HepG2 (cell line): Measurements from ENCODE around the gene NSMCE1. TPM values are rescaled to one million over a fixed set of nuclear protein-coding genes. Genes with fewer than 3 reads are reported as not detected.

Source experiments
- DDIT3 ChIP-seq: sonication (generic); formaldehyde crosslinking; IDR thresholded peaks from 2 replicates; pipeline ENCODE4 v1.4.0; 2020; ENCODE audit warnings: mild to moderate bottlenecking, missing genetic modification reagents
- GZF1 ChIP-seq: sonication (generic); formaldehyde crosslinking; IDR thresholded peaks from 2 replicates; pipeline ENCODE4 v1.5.1; 2020; ENCODE audit warnings: mild to moderate bottlenecking, missing genetic modification reagents
- HMG20B ChIP-seq: conservative IDR thresholded peaks from 2 replicates; pipeline ENCODE4 v1.6.1; 2016; ENCODE audit warnings: missing genetic modification reagents, missing compliant biosample characterization
- KAT2B ChIP-seq: fragments of 150-350 bp; IDR thresholded peaks from 2 replicates; pipeline ENCODE4 v1.6.1; 2014; ENCODE audit warnings: low read depth, low read length, borderline replicate concordance
- MAF1 ChIP-seq: sonication (generic); formaldehyde crosslinking; IDR thresholded peaks from 2 replicates; pipeline ENCODE4 v1.5.0; 2020; ENCODE audit warnings: missing genetic modification reagents, borderline replicate concordance
- MAFF ChIP-seq: IDR thresholded peaks from 2 replicates; pipeline ENCODE4 v1.6.1; 2011; ENCODE audit warnings: low read depth, low read length, improper control_type of control experiment
- MEIS1 ChIP-seq: sonication (generic); formaldehyde crosslinking; IDR thresholded peaks from 2 replicates; pipeline ENCODE4 v1.9.0; 2021; ENCODE audit warnings: mild to moderate bottlenecking, missing genetic modification reagents, moderate library complexity, borderline replicate concordance
- MTF1 ChIP-seq: sonication (generic); formaldehyde crosslinking; IDR thresholded peaks from 2 replicates; pipeline ENCODE4 v1.5.0; 2020; ENCODE audit warnings: missing genetic modification reagents
- PHF8 ChIP-seq: sonication (generic); formaldehyde crosslinking; IDR thresholded peaks from 2 replicates; pipeline ENCODE4 v1.5.0; 2020; ENCODE audit warnings: missing genetic modification reagents
- REPIN1 ChIP-seq: sonication (generic); formaldehyde crosslinking; IDR thresholded peaks from 2 replicates; pipeline ENCODE4 v1.8.0; 2022; ENCODE audit warnings: missing genetic modification reagents, low read depth, mild to moderate bottlenecking, borderline replicate concordance
- SALL2 ChIP-seq: sonication (generic); formaldehyde crosslinking; IDR thresholded peaks from 2 replicates; pipeline ENCODE4 v1.8.1; 2023; ENCODE audit warnings: mild to moderate bottlenecking, missing genetic modification reagents, inconsistent platforms
- SYNCRIP ChIP-seq: fragments of 200-400 bp; formaldehyde crosslinking; IDR thresholded peaks from 2 replicates; pipeline ENCODE4 v1.6.1; 2018; ENCODE audit warnings: mild to moderate bottlenecking, low read depth, low read length; ENCODE audit not compliant: insufficient read depth
- WIZ ChIP-seq: sonication (generic); formaldehyde crosslinking; IDR thresholded peaks from 2 replicates; pipeline ENCODE4 v1.5.1; 2020; ENCODE audit warnings: mild to moderate bottlenecking, missing genetic modification reagents
- ZBTB7A ChIP-seq: sonication (generic); formaldehyde crosslinking; IDR thresholded peaks from 2 replicates; pipeline ENCODE4 v1.8.0; 2022; ENCODE audit warnings: mild to moderate bottlenecking, missing genetic modification reagents
- ZNF510 ChIP-seq: sonication (generic); formaldehyde crosslinking; IDR thresholded peaks from 2 replicates; pipeline ENCODE4 v1.4.0; 2020; ENCODE audit warnings: low read depth, mild to moderate bottlenecking, missing genetic modification reagents
- ZUFSP ChIP-seq: sonication (generic); formaldehyde crosslinking; IDR thresholded peaks from 2 replicates; pipeline ENCODE4 v1.9.0; 2021; ENCODE audit warnings: missing genetic modification reagents, mild to moderate bottlenecking, borderline replicate concordance
- polyA plus RNA-seq, 8 experiments: library from polyadenylated mRNA; depleted of rRNA in 3 of 8; stranded (reverse) in 7 of 8; unstranded in 1 of 8; fragments of >200 nt; fragmentation: Illumina TruSeq in 4 of 8; extraction: Trizol in 4 of 8; gene quantifications; 2 replicates each; pipeline versions ENCODE4 v1.2.1 to v1.2.3, GENCODE V29; 2011 to 2016; ENCODE audit warnings: low read depth in 4 of 8, missing spikeins in 1 of 8, mixed read lengths in 1 of 8; ENCODE audit not compliant: insufficient read depth in 1 of 8
- total RNA-seq, 5 experiments: library from RNA; depleted of rRNA; stranded (reverse); fragments of >200 nt; fragmentation: Illumina TruSeq; extraction: Trizol; gene quantifications; 2 replicates each; pipeline ENCODE4 v1.2.3, GENCODE V29; 2016; ENCODE audit warnings: low read depth in 1 of 5
- TF ChIP-seq, protein P1 (sequence below): sonication (generic); formaldehyde crosslinking; IDR thresholded peaks from 2 replicates; pipeline ENCODE4 v1.5.0; 2020; ENCODE audit warnings: mild to moderate bottlenecking, missing genetic modification reagents, borderline replicate concordance
- TF ChIP-seq, protein P2 (sequence below): sonication (generic); formaldehyde crosslinking; IDR thresholded peaks from 2 replicates; pipeline ENCODE4 v1.8.0; 2022; ENCODE audit warnings: low read depth, missing genetic modification reagents

NSMCE1 gene
- total and polyA plus RNA-seq, 2 of the 13 experiments (the other 11 are each of a cell fraction or from before 2014, with no cell fraction given): 42.7 to 52.9 TPM

GRCh38 chr16:27273670-27274423 lies 5.3 kb upstream of the NSMCE1 start (continued):
- TF ChIP-seq ZUFSP (no peak), ZNF510 (CRISPR knock-in tag) (no peak), MTF1 (CRISPR knock-in tag) (peak; percentile 79; the same call in 1 of the 2 replicates), MEIS1 (CRISPR knock-in tag) (peak; percentile 81; the same call in 1 of the 2 replicates), DDIT3 (CRISPR knock-in tag) (no peak), SALL2 (CRISPR knock-in tag) (peak; percentile 92), ZBTB7A (peak; percentile 91), GZF1 (CRISPR knock-in tag) (0 out of 2 replicates have a peak, but pooled peaks have one; percentile 24), WIZ (CRISPR knock-in tag) (no peak), REPIN1 (CRISPR knock-in tag) (peak; percentile 83; the same call in 1 of the 2 replicates), HMG20B (CRISPR knock-in tag) (peak; percentile 95), MAF1 (no peak), PHF8 (CRISPR knock-in tag) (peak; percentile 35; the same call in 1 of the 2 replicates), MAFF (peak; percentile 96), KAT2B (no peak), SYNCRIP (no peak)
- TF ChIP-seq, protein P1, sequence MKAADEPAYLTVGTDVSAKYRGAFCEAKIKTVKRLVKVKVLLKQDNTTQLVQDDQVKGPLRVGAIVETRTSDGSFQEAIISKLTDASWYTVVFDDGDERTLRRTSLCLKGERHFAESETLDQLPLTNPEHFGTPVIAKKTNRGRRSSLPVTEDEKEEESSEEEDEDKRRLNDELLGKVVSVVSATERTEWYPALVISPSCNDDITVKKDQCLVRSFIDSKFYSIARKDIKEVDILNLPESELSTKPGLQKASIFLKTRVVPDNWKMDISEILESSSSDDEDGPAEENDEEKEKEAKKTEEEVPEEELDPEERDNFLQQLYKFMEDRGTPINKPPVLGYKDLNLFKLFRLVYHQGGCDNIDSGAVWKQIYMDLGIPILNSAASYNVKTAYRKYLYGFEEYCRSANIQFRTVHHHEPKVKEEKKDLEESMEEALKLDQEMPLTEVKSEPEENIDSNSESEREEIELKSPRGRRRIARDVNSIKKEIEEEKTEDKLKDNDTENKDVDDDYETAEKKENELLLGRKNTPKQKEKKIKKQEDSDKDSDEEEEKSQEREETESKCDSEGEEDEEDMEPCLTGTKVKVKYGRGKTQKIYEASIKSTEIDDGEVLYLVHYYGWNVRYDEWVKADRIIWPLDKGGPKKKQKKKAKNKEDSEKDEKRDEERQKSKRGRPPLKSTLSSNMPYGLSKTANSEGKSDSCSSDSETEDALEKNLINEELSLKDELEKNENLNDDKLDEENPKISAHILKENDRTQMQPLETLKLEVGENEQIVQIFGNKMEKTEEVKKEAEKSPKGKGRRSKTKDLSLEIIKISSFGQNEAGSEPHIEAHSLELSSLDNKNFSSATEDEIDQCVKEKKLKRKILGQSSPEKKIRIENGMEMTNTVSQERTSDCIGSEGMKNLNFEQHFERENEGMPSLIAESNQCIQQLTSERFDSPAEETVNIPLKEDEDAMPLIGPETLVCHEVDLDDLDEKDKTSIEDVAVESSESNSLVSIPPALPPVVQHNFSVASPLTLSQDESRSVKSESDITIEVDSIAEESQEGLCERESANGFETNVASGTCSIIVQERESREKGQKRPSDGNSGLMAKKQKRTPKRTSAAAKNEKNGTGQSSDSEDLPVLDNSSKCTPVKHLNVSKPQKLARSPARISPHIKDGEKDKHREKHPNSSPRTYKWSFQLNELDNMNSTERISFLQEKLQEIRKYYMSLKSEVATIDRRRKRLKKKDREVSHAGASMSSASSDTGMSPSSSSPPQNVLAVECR (CRISPR knock-in tag): peak; percentile 74; the same call in 1 of the 2 replicates
- TF ChIP-seq, protein P2, sequence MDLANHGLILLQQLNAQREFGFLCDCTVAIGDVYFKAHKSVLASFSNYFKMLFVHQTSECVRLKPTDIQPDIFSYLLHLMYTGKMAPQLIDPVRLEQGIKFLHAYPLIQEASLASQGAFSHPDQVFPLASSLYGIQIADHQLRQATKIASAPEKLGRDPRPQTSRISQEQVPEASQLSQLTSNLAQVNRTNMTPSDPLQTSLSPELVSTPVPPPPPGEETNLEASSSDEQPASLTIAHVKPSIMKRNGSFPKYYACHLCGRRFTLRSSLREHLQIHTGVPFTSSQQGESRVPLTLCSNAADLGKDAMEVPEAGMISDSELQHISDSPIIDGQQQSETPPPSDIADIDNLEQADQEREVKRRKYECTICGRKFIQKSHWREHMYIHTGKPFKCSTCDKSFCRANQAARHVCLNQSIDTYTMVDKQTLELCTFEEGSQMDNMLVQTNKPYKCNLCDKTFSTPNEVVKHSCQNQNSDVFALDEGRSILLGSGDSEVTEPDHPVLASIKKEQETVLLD (CRISPR knock-in tag): no peak
